ENCODE data around the gene SLC26A4.

The SLC26A4 gene

GRCh38 chr7:107672183-107672582 lies 11.6 kb downstream of the SLC26A4 start:
- Histone ChIP-seq H3K4me1 (ENCODE audit: control insufficient read depth, low read depth, low read length) (no peaks in the 10 kb centered on the region), H3K4me3 (ENCODE audit: low read length) (no peak overlapping the region), H2AK5ac (ENCODE audit: low read length) (no peak overlapping the region), H2BK5ac (ENCODE audit: low read length) (no peak overlapping the region), H3K56ac (ENCODE audit: low read length) (no peak overlapping the region), H4K8ac (ENCODE audit: low read depth, low read length) (no peak overlapping the region), H2BK15ac (replicated peaks; ENCODE audit: low read depth) (no peak overlapping the region), H3K27me3 (ENCODE audit: insufficient read depth, low read length, poor library complexity) (no peaks in the 10 kb centered on the region), H3K79me1 (ENCODE audit: low read length) (no peaks in the 10 kb centered on the region), H2BK120ac (ENCODE audit: low read depth, low read length) (no peak overlapping the region), H3K4ac (ENCODE audit: low read depth, low read length) (no peak overlapping the region), H3K36me3 (ENCODE audit: control insufficient read depth, insufficient read depth, low read length) (no peaks in the 10 kb centered on the region), H4K5ac (ENCODE audit: low read length) (no peak overlapping the region), H3K4me2 (ENCODE audit: low read length) (no peak overlapping the region), H3K79me2 (ENCODE audit: control insufficient read depth, insufficient read depth, low read length) (no peaks in the 10 kb centered on the region), H3K9ac (ENCODE audit: low read length) (no peak overlapping the region), H3K18ac (ENCODE audit: low read length) (no peak overlapping the region), H3K23ac (ENCODE audit: low read length) (no peak overlapping the region), H3K27ac (ENCODE audit: low read depth, low read length) (no peak overlapping the region)
- WGBS (ENCODE audit: extremely low coverage, insufficient coverage, low lambda C conversion rate): no CpG with 5 or more reads among the region's 3 CpGs
- DNase-seq: no peak

DNA sequence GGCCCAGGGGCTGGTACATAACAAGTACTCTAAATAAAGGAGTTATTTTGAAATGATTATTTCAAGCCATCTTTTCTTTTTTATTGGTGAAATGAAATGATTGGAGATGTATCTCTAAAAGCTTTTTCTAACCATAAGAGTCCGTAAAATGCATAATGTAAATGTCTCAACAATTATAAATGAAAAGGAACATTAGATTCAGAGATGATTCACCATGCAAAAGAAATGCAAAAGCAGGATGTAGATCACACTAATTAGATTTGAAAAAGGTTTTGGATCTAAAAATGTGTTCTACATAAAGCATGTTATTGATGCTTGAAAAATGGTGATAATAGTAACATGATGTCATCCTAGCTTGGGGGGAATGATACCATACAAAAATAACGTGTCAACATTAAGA lies 15.6 kb downstream of the SLC26A4 start:
- Histone ChIP-seq H3K36me3 (ENCODE audit: control insufficient read depth, insufficient read depth, low read length) (no peaks in the 10 kb centered on the region), H3K27ac (ENCODE audit: low read depth, low read length) (no peak overlapping the region), H4K8ac (ENCODE audit: low read depth, low read length) (no peak overlapping the region), H3K23ac (ENCODE audit: low read length) (no peak overlapping the region), H3K4me3 (ENCODE audit: low read length) (no peak overlapping the region), H3K79me1 (ENCODE audit: low read length) (no peaks in the 10 kb centered on the region), H3K4ac (ENCODE audit: low read depth, low read length) (no peak overlapping the region), H2BK120ac (ENCODE audit: low read depth, low read length) (no peak overlapping the region), H2BK15ac (replicated peaks; ENCODE audit: low read depth) (no peak overlapping the region), H2BK5ac (ENCODE audit: low read length) (no peak overlapping the region), H3K4me2 (ENCODE audit: low read length) (no peak overlapping the region), H3K27me3 (ENCODE audit: insufficient read depth, low read length, poor library complexity) (no peaks in the 10 kb centered on the region), H2AK5ac (ENCODE audit: low read length) (no peak overlapping the region), H3K9ac (ENCODE audit: low read length) (no peak overlapping the region), H3K18ac (ENCODE audit: low read length) (no peak overlapping the region), H3K4me1 (ENCODE audit: control insufficient read depth, low read depth, low read length) (no peaks in the 10 kb centered on the region), H4K5ac (ENCODE audit: low read length) (no peak overlapping the region), H3K79me2 (ENCODE audit: control insufficient read depth, insufficient read depth, low read length) (no peaks in the 10 kb centered on the region), H3K56ac (ENCODE audit: low read length) (no peak overlapping the region)
- no CpG with 5 or more reads among the region's 2 CpGs for WGBS (ENCODE audit: extremely low coverage, insufficient coverage, low lambda C conversion rate)
- DNase-seq: no peak

DNA sequence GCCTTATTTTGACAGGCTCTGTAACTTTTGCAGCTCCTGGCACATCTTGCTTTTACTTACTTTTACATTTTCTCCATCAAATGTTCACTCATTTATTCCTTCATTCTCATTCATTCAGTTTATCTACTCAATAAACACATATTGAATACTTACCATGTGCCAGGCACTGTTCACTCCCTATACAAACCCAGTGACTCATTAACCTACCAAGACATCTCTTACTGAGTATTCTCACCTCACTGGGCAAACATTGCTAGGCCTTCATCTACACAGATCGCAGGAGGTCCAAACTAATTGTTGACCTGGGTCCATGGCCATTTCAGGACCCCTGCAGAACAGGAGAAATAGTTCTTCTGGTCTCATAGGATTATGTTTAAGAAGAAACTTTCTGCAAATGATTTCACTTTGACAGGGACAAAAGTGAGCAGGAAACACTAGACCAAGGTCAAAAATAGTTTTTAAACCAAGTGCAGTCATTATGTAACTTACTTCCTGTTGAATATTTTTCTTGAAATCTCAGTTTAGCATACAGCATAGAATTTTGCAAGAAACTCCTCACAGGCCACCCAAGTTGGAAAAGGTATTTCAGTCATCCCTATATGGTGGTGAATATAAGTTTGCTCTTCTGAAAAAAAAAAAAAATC lies 17.6 kb downstream of the SLC26A4 start:
- Histone ChIP-seq H3K56ac (ENCODE audit: low read length) (no peak overlapping the region), H3K18ac (ENCODE audit: low read length) (no peak overlapping the region), H3K79me2 (ENCODE audit: control insufficient read depth, insufficient read depth, low read length) (no peaks in the 10 kb centered on the region), H2AK5ac (ENCODE audit: low read length) (no peak overlapping the region), H3K4ac (ENCODE audit: low read depth, low read length) (no peak overlapping the region), H3K79me1 (ENCODE audit: low read length) (no peaks in the 10 kb centered on the region), H4K8ac (ENCODE audit: low read depth, low read length) (no peak overlapping the region), H3K4me1 (ENCODE audit: control insufficient read depth, low read depth, low read length) (no peaks in the 10 kb centered on the region), H3K27me3 (ENCODE audit: insufficient read depth, low read length, poor library complexity) (no peaks in the 10 kb centered on the region), H3K36me3 (ENCODE audit: control insufficient read depth, insufficient read depth, low read length) (no peaks in the 10 kb centered on the region), H3K23ac (ENCODE audit: low read length) (no peak overlapping the region), H2BK120ac (ENCODE audit: low read depth, low read length) (no peak overlapping the region), H3K4me3 (ENCODE audit: low read length) (no peak overlapping the region), H2BK5ac (ENCODE audit: low read length) (no peak overlapping the region), H4K5ac (ENCODE audit: low read length) (no peak overlapping the region), H3K27ac (ENCODE audit: low read depth, low read length) (no peak overlapping the region), H3K4me2 (ENCODE audit: low read length) (no peak overlapping the region), H3K9ac (ENCODE audit: low read length) (no peak overlapping the region), H2BK15ac (replicated peaks; ENCODE audit: low read depth) (no peak overlapping the region)
- no peak for DNase-seq
- no CpG with 5 or more reads among the region's 1 CpG for WGBS (ENCODE audit: extremely low coverage, insufficient coverage, low lambda C conversion rate)

DNA sequence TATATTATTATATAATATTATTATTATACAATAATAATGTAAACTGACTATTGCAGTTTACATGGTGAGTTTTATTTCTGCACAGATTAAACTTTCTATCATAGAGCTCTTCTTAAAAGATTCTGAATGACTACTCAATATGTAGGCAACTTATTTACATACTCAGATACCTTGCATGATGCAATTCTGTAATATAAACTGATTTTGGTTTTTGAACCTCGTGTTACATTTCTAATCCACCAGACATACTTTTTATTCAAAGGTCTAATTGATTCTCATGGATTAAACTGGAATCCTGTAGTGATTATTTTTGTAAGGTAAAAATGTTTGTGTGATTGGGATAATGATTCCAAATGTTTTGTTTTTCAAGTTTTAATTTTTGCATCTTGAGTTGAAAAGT lies 19.9 kb downstream of the SLC26A4 start:
- no peaks in the 10 kb centered on the region for H3K27me3 ChIP-seq (ENCODE audit: insufficient read depth, low read length, poor library complexity)
- H3K4me3 ChIP-seq (ENCODE audit: low read length): no peak overlapping the region
- H2BK15ac ChIP-seq (replicated peaks; ENCODE audit: low read depth): no peak overlapping the region
- no peaks in the 10 kb centered on the region for H3K4me1 ChIP-seq (ENCODE audit: control insufficient read depth, low read depth, low read length)
- DNase-seq: no peak
- no peak overlapping the region for H3K4ac ChIP-seq (ENCODE audit: low read depth, low read length)
- H3K79me1 ChIP-seq (ENCODE audit: low read length): no peaks in the 10 kb centered on the region
- no peak overlapping the region for H4K8ac ChIP-seq (ENCODE audit: low read depth, low read length)
- no peak overlapping the region for H3K18ac ChIP-seq (ENCODE audit: low read length)
- H4K5ac ChIP-seq (ENCODE audit: low read length): no peak overlapping the region
- H2AK5ac ChIP-seq (ENCODE audit: low read length): no peak overlapping the region
- no peaks in the 10 kb centered on the region for H3K36me3 ChIP-seq (ENCODE audit: control insufficient read depth, insufficient read depth, low read length)
- no peak overlapping the region for H2BK5ac ChIP-seq (ENCODE audit: low read length)
- no peak overlapping the region for H3K4me2 ChIP-seq (ENCODE audit: low read length)
- no peaks in the 10 kb centered on the region for H3K79me2 ChIP-seq (ENCODE audit: control insufficient read depth, insufficient read depth, low read length)
- no peak overlapping the region for H3K27ac ChIP-seq (ENCODE audit: low read depth, low read length)
- H3K56ac ChIP-seq (ENCODE audit: low read length): no peak overlapping the region
- WGBS (ENCODE audit: extremely low coverage, insufficient coverage, low lambda C conversion rate): no CpG with 5 or more reads among the region's 1 CpG
- no peak overlapping the region for H3K9ac ChIP-seq (ENCODE audit: low read length)
- H2BK120ac ChIP-seq (ENCODE audit: low read depth, low read length): no peak overlapping the region
- H3K23ac ChIP-seq (ENCODE audit: low read length): no peak overlapping the region

DNA sequence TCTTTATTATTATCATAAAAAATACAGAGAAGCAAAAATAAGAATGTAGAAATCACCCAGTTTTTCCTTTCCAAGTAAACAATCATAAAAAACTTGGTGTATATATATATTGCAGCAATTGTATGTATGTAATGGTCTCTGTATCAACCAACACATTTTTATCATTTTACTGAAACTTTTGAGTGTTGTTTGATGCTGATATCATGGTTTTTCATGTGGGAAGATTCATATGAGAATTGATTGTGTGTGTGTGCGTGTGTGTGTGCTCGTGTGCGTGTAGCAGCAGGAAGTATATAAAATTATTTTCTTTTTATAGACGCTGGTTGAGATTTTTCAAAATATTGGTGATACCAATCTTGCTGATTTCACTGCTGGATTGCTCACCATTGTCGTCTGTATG lies 22.3 kb downstream of the SLC26A4 start:
- Histone ChIP-seq H2BK15ac (replicated peaks; ENCODE audit: low read depth) (no peak overlapping the region), H2AK5ac (ENCODE audit: low read length) (no peak overlapping the region), H3K4ac (ENCODE audit: low read depth, low read length) (no peak overlapping the region), H3K56ac (ENCODE audit: low read length) (no peak overlapping the region), H3K4me3 (ENCODE audit: low read length) (no peak overlapping the region), H3K27ac (ENCODE audit: low read depth, low read length) (no peak overlapping the region), H2BK120ac (ENCODE audit: low read depth, low read length) (no peak overlapping the region), H3K79me2 (ENCODE audit: control insufficient read depth, insufficient read depth, low read length) (no peaks in the 10 kb centered on the region), H3K36me3 (ENCODE audit: control insufficient read depth, insufficient read depth, low read length) (no peaks in the 10 kb centered on the region), H2BK5ac (ENCODE audit: low read length) (no peak overlapping the region), H3K79me1 (ENCODE audit: low read length) (no peaks in the 10 kb centered on the region), H3K23ac (ENCODE audit: low read length) (no peak overlapping the region), H3K4me2 (ENCODE audit: low read length) (no peak overlapping the region), H3K9ac (ENCODE audit: low read length) (no peak overlapping the region), H3K4me1 (ENCODE audit: control insufficient read depth, low read depth, low read length) (no peaks in the 10 kb centered on the region), H3K18ac (ENCODE audit: low read length) (no peak overlapping the region), H3K27me3 (ENCODE audit: insufficient read depth, low read length, poor library complexity) (no peaks in the 10 kb centered on the region), H4K5ac (ENCODE audit: low read length) (no peak overlapping the region), H4K8ac (ENCODE audit: low read depth, low read length) (no peak overlapping the region)
- WGBS (ENCODE audit: extremely low coverage, insufficient coverage, low lambda C conversion rate): no CpG with 5 or more reads among the region's 5 CpGs
- DNase-seq: no peak

- Histone ChIP-seq H3K79me1 (ENCODE audit: low read length) (no peaks in the 10 kb centered on the region), H3K79me2 (ENCODE audit: control insufficient read depth, insufficient read depth, low read length) (no peaks in the 10 kb centered on the region), H4K8ac (ENCODE audit: low read depth, low read length) (no peak overlapping the region), H2BK15ac (replicated peaks; ENCODE audit: low read depth) (no peak overlapping the region), H3K56ac (ENCODE audit: low read length) (no peak overlapping the region), H3K4me1 (ENCODE audit: control insufficient read depth, low read depth, low read length) (no peaks in the 10 kb centered on the region), H3K4me3 (ENCODE audit: low read length) (no peak overlapping the region), H4K5ac (ENCODE audit: low read length) (no peak overlapping the region), H3K27me3 (ENCODE audit: insufficient read depth, low read length, poor library complexity) (no peaks in the 10 kb centered on the region), H3K36me3 (ENCODE audit: control insufficient read depth, insufficient read depth, low read length) (no peaks in the 10 kb centered on the region), H3K23ac (ENCODE audit: low read length) (no peak overlapping the region), H3K9ac (ENCODE audit: low read length) (no peak overlapping the region), H2BK120ac (ENCODE audit: low read depth, low read length) (no peak overlapping the region), H3K18ac (ENCODE audit: low read length) (no peak overlapping the region), H2BK5ac (ENCODE audit: low read length) (no peak overlapping the region), H3K4me2 (ENCODE audit: low read length) (no peak overlapping the region), H2AK5ac (ENCODE audit: low read length) (no peak overlapping the region), H3K4ac (ENCODE audit: low read depth, low read length) (no peak overlapping the region), H3K27ac (ENCODE audit: low read depth, low read length) (no peak overlapping the region)
- DNase-seq: no peak
- WGBS (ENCODE audit: extremely low coverage, insufficient coverage, low lambda C conversion rate): no CpG with 5 or more reads among the region's 2 CpGs
These were observed 23.7 kb downstream of the SLC26A4 start for GRCh38 chr7:107684287-107684686.

All from mesendoderm (in vitro differentiated cells).